Stimulated activated naive B cell treated with anti-CD40 and anti-IgM and Interleukin-4, amounts not matched to agents 10 μg/mL and 1 μg/mL and 100 μg/mL, for 72 hours (primary cell): ENCODE measurements around the gene PGPEP1.

Experiments used
- ATAC-seq, 2 donors: fragments of 150-1000 bp; cut with Tn5 transposase; replicated peaks; 2 replicates each; pipeline ENCODE4 v1.10.0; 2021; ENCODE audit warnings: moderate library complexity in 1 of 2
- DNase-seq: peaks from one replicate; pipeline ENCODE4 v3.0.0; 2021
- H3K27ac Mint-ChIP-seq: one replicate; pipeline ENCODE4 v1.8.0; 2022; ENCODE audit warnings: mild to moderate bottlenecking, mixed read lengths
- H3K27me3 Mint-ChIP-seq, 2 donors: one replicate each; pipeline ENCODE4 v1.8.0; 2022; ENCODE audit warnings: mixed read lengths in 2 of 2
- H3K36me3 Mint-ChIP-seq, 2 donors: one replicate each; pipeline ENCODE4 v1.8.0; 2022; ENCODE audit warnings: mixed read lengths in 2 of 2, mild to moderate bottlenecking in 1 of 2
- H3K4me1 Mint-ChIP-seq, 2 donors: one replicate each; pipeline ENCODE4 v1.8.0; 2022; ENCODE audit warnings: mixed read lengths in 2 of 2, mild to moderate bottlenecking in 1 of 2
- H3K4me3 Mint-ChIP-seq, 2 donors: one replicate each; pipeline ENCODE4 v1.8.0; 2022; ENCODE audit warnings: mild to moderate bottlenecking in 2 of 2, mixed read lengths in 2 of 2, moderate library complexity in 1 of 2
- H3K9me3 Mint-ChIP-seq, 2 donors: one replicate each; pipeline ENCODE4 v1.8.0; 2022; ENCODE audit warnings: mixed read lengths in 2 of 2, mild to moderate bottlenecking in 1 of 2

PGPEP1 gene

DNA sequence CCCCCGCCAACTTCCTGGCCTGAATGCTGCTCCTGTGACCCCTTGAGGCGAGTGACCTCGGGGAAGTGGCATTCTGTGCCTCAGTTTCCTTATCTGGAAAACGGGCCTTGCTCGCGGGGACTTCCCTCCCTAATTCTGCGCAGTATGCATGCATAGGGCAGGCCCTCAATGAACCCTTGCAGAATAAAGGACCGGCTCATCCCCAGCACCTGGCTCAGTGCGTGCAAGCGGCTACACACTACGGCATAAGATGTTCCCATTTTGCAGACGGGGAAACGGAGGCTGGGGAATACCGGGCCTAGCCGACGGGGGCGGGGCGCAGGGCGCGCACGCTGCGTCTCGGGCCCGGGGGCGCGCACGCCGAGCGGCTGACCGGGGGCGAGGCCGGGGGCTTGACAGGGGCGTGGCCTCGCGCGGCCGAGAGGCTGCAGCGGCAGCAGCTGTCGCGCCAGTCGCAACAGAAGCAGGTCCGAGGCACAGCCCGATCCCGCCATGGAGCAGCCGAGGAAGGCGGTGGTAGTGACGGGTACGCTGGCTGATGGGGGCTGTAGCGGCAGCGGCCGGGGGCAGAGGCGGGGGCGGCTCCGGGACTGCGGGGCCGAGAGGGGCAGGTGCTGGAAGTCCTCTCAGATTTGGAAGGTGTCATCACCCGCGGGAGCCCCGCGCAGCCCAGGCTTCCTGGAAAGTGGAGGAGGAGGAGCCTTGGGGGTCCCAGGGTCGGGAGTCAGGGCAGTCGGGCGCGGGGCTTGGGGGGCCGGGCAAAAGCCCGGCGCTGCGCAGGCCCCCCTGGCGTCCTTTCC, at the start of gene PGPEP1:
PGPEP1 (plus strand) TSS at position 409 of the 800 bp plus-strand sequence; CDS start at position 493, 84 bp downstream.
- Mint-ChIP-seq H3K27ac (peak within 1 kb of the TSS; percentile 67), H3K27me3 (peaks cover 5 to 11% of the 10 kb centered on the region in 2 donors), H3K36me3 (peaks cover 4 to 5% of the 10 kb centered on the region in 2 donors), H3K4me1 (peaks cover 7 to 21% of the 10 kb centered on the region in 2 donors), H3K9me3 (no peaks in the 10 kb centered on the region), H3K4me3 (peak within 1 kb of the TSS; percentile 84 to 90)
- ATAC-seq (peak; percentile 72 to 74), DNase-seq (peak; percentile 66)

GRCh38 chr19:18291019-18291524, 49.3 kb upstream of the PGPEP1 start:
- peak overlapping the region; percentile 83 to 89 for H3K4me3 Mint-ChIP-seq
- peak overlapping the region; percentile 95 for H3K27ac Mint-ChIP-seq
- no peak for DNase-seq
- H3K9me3 Mint-ChIP-seq = peaks cover 5% of the 10 kb centered on the region in 2 donors
- peaks cover 52 to 89% of the 10 kb centered on the region in 2 donors for H3K4me1 Mint-ChIP-seq
- H3K36me3 Mint-ChIP-seq = peaks cover 11 to 36% of the 10 kb centered on the region in 2 donors
- H3K27me3 Mint-ChIP-seq = no peaks in the 10 kb centered on the region
- peak; percentile 7 to 8 for ATAC-seq

- ATAC-seq = peak; percentile 53 to 60
- H3K4me1 Mint-ChIP-seq = peaks cover 48 to 89% of the 10 kb centered on the region in 2 donors
- peaks cover 5% of the 10 kb centered on the region in 2 donors for H3K9me3 Mint-ChIP-seq
- H3K27me3 Mint-ChIP-seq = no peaks in the 10 kb centered on the region
- H3K4me3 Mint-ChIP-seq = peak overlapping the region; percentile 83 to 89
- H3K27ac Mint-ChIP-seq = peak overlapping the region; percentile 95
- peak; percentile 95 for DNase-seq
- H3K36me3 Mint-ChIP-seq = peaks cover 15 to 34% of the 10 kb centered on the region in 2 donors
Observed at GRCh38 chr19:18291590-18292461, 48.6 kb upstream of the PGPEP1 start.

DNA sequence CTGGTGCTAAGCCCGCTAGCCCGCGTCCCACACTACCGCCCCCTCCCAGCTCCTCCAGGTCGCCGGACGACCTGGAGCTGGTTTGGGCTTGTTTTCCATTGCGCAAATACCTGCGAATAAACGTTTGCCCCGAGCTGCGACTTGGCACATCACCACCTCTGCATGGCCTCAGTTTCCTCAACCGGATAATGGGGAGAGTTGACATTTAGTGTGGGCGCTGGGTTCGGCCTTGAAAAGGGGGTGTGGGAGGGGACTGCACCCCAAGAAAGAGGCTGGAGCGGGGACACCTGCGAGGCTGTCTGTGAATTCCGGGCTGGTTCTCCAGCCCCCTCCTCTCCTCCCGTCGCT, 48.0 kb upstream of the PGPEP1 start:
- Mint-ChIP-seq H3K9me3 (peaks cover 5% of the 10 kb centered on the region in 2 donors), H3K27me3 (no peaks in the 10 kb centered on the region), H3K27ac (peak overlapping the region; percentile 94), H3K36me3 (peaks cover 17 to 37% of the 10 kb centered on the region in 2 donors), H3K4me1 (peaks cover 48 to 83% of the 10 kb centered on the region in 2 donors), H3K4me3 (peak overlapping the region; percentile 83 to 89)
- peak in 1 of 2 donors; percentile 1 for ATAC-seq
- no peak for DNase-seq

DNA sequence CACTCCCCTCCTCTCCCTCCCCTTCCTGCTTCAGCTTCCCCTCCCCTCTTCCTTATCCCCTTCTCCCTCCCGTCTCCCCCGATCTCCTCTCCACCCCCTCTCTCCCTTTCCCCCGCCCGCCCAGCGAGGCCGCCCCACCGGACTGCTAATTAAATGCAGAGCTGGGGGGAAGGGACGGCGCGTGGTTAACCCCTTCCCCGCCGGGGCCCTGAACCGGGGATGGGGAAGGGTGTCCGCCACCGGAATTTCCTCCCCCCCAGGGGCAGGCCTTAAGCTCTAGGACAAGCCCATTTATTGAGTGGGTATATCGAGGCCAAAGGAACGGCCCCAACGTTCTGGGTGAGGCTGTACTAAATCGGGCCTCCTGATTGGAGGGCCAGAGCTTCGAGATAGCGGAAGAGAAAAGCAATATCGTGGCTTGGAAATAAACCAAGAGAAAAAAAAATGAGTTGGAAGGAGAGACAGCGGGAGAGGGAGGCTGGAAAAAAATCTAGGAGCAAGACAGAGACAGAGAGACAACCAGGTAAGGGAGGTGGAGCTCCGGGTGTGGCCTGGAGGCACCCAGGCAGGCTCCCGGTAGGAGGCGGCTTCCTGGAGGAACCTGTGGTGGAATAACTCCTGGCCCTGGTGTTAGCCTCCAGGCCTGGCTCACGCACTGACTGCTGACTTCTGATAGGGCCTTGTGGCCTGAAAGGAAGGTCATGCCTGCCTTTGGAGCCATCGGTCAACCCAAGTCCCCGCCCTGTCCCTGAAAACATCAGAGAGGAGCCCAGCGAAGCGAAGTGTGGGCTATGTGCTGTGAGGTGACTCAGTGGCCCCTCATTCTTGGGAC, 47.4 kb upstream of the PGPEP1 start:
- Mint-ChIP-seq H3K4me1 (peaks cover 48 to 77% of the 10 kb centered on the region in 2 donors), H3K27ac (peak overlapping the region; percentile 94), H3K9me3 (peaks cover 5% of the 10 kb centered on the region in 2 donors), H3K4me3 (peak overlapping the region; percentile 83 to 89), H3K27me3 (no peaks in the 10 kb centered on the region), H3K36me3 (peaks cover 17 to 37% of the 10 kb centered on the region in 2 donors)
- peak; percentile 71 for DNase-seq
- ATAC-seq = peak; percentile 8 to 9

DNA sequence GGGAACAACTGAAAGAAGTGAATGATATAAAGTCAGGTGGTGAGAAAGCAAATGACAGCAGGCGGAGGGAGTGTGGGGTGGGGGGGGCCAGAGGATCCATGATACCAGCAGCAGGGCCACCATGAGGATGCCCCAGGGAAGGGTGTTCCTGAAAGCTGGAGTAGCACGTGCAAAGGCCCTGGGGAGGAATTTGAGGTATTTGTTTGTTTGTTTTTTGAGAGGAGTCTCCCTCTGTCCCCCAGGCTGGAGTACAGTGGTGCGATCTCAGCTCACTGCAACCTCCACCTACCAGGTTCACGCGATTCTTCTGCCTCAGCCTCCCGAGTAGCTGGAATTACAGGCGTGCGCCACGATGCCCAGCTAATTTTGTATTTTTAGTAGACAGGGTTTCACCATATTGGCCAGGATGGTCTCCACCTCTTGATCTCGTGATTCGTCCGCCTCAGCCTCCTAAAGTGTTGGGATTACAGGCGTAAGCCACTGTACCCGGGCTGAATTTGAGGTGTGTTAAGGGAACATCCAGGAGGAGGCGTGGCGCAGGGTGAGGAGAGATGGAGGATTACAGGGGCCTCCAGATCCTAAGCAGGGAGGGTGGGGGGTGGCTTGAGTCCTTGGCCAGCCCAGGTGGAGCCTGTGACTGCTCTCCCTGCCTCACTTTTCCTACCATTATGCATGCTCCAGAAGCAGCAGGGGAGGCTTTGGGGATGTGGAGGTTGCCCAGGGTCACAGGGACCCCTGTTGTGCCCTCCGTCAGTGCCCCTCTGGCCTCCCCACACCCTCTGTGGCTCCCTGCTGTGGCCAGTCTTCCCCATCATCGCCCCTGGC, 46.5 kb upstream of the PGPEP1 start:
- DNase-seq (no peak), ATAC-seq (no peak)
- Mint-ChIP-seq H3K27me3 (no peaks in the 10 kb centered on the region), H3K9me3 (peaks cover 5% of the 10 kb centered on the region in 2 donors), H3K4me1 (peaks cover 47 to 73% of the 10 kb centered on the region in 2 donors), H3K4me3 (peak overlapping the region; percentile 83 to 89), H3K27ac (peak overlapping the region; percentile 98), H3K36me3 (peaks cover 17 to 37% of the 10 kb centered on the region in 2 donors)

DNA sequence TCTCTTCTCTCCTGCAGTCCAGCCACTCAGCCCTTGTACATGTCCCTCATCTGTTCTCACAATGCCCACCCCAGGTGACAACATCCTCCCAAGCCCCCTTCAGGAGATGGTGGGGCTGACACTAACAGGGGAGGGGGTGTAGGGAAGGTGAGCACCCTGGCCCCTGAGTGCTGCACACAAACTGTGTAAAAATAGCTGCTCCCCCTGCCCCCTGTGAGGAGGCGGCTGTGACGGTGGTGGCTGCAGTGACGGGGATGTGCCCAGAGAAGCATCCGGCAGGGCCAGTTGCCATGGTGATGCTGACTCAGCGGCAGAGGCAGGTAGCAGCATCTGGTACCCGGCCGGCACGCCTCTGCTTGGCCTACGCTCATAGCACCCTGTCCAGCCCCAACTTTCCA, 45.9 kb upstream of the PGPEP1 start:
- H3K9me3 Mint-ChIP-seq = peaks cover 5% of the 10 kb centered on the region in 2 donors
- peak overlapping the region; percentile 83 to 89 for H3K4me3 Mint-ChIP-seq
- H3K36me3 Mint-ChIP-seq = peaks cover 17 to 37% of the 10 kb centered on the region in 2 donors
- DNase-seq (peak; percentile 76), ATAC-seq (peak; percentile 19 to 22)
- peaks cover 44 to 75% of the 10 kb centered on the region in 2 donors for H3K4me1 Mint-ChIP-seq
- no peaks in the 10 kb centered on the region for H3K27me3 Mint-ChIP-seq
- H3K27ac Mint-ChIP-seq = peak overlapping the region; percentile 98

GRCh38 chr19:18295034-18295451, 45.4 kb upstream of the PGPEP1 start:
- no peak for DNase-seq
- Mint-ChIP-seq H3K27ac (peak overlapping the region; percentile 98), H3K27me3 (no peaks in the 10 kb centered on the region), H3K36me3 (peaks cover 17 to 37% of the 10 kb centered on the region in 2 donors), H3K4me3 (peak overlapping the region; percentile 5 to 8), H3K9me3 (peaks cover 5% of the 10 kb centered on the region in 2 donors), H3K4me1 (peaks cover 38 to 69% of the 10 kb centered on the region in 2 donors)
- ATAC-seq = no peak

- Mint-ChIP-seq H3K4me1 (peaks cover 30 to 65% of the 10 kb centered on the region in 2 donors), H3K27ac (peak overlapping the region; percentile 69), H3K4me3 (no peak overlapping the region), H3K9me3 (peaks cover 5% of the 10 kb centered on the region in 2 donors), H3K27me3 (no peaks in the 10 kb centered on the region), H3K36me3 (peaks cover 15 to 29% of the 10 kb centered on the region in 2 donors)
- ATAC-seq (no peak), DNase-seq (no peak)
Observed at GRCh38 chr19:18297308-18297707, 43.1 kb upstream of the PGPEP1 start.

- Mint-ChIP-seq H3K36me3 (peaks cover 16 to 26% of the 10 kb centered on the region in 2 donors), H3K27me3 (no peaks in the 10 kb centered on the region), H3K4me3 (no peak overlapping the region), H3K27ac (peak overlapping the region; percentile 42), H3K4me1 (peaks cover 28 to 66% of the 10 kb centered on the region in 2 donors), H3K9me3 (peaks cover 5% of the 10 kb centered on the region in 2 donors)
- ATAC-seq (no peak), DNase-seq (no peak)
Observed at GRCh38 chr19:18298601-18299000, 41.8 kb upstream of the PGPEP1 start.

DNA sequence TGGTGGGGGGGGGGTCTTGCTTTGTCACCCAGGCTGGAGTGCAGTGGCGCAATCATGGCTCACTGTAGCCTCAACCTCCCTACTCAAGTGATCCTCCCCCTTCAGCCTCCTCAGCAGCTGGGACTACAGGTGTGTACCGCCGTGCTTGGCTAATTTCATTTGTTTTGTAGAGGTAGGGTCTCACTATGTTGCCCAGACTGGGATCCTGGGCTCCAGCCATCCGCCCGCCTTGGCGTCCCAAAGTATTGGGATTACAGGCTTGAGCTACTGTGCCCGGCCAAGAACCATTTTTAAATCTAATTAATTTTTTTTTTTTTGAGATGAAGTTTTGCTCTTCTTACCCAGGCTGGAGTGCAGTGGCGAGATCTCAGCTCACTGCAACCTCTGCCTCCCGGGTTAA, 40.7 kb upstream of the PGPEP1 start:
- no peak overlapping the region for H3K27ac Mint-ChIP-seq

GRCh38 chr19:18300930-18301717, 39.3 kb upstream of the PGPEP1 start:
- H3K27ac Mint-ChIP-seq = peak overlapping the region; percentile 65
- H3K9me3 Mint-ChIP-seq = no peaks in the 10 kb centered on the region
- ATAC-seq = no peak
- H3K4me3 Mint-ChIP-seq = no peak overlapping the region
- H3K27me3 Mint-ChIP-seq = no peaks in the 10 kb centered on the region
- peaks cover 31 to 68% of the 10 kb centered on the region in 2 donors for H3K4me1 Mint-ChIP-seq
- no peak for DNase-seq
- peaks cover 15 to 16% of the 10 kb centered on the region in 2 donors for H3K36me3 Mint-ChIP-seq

More for the DNA sequence above, 40.7 kb upstream of the PGPEP1 start:
- DNase-seq (no peak), ATAC-seq (no peak)
- H3K4me3 Mint-ChIP-seq = no peak overlapping the region
- H3K4me1 Mint-ChIP-seq = peaks cover 31 to 66% of the 10 kb centered on the region in 2 donors
- H3K27me3 Mint-ChIP-seq = no peaks in the 10 kb centered on the region
- peaks cover 5% of the 10 kb centered on the region in 2 donors for H3K9me3 Mint-ChIP-seq
- peaks cover 16 to 25% of the 10 kb centered on the region in 2 donors for H3K36me3 Mint-ChIP-seq
